WTC11 (cell line): ENCODE measurements around the gene OR10J4.

Source experiments
- CTCF ChIP-seq: fragments of 200-600 bp; IDR thresholded peaks from 2 replicates; pipeline ENCODE4 v1.8.0; 2022; ENCODE audit warnings: antibody characterized with exemption
- JUN ChIP-seq: sonication (generic); formaldehyde crosslinking; IDR thresholded peaks from 2 replicates; pipeline ENCODE4 v1.8.0; 2023; ENCODE audit warnings: mild to moderate bottlenecking, missing genetic modification reagents
- TCF7 ChIP-seq: sonication (generic); formaldehyde crosslinking; IDR thresholded peaks from 2 replicates; pipeline ENCODE4 v1.8.0; 2022; ENCODE audit warnings: mild to moderate bottlenecking, low read depth, missing genetic modification reagents, moderate library complexity
- USF1 ChIP-seq: sonication (generic); formaldehyde crosslinking; IDR thresholded peaks from 2 replicates; pipeline ENCODE4 v1.8.0; 2022; ENCODE audit warnings: mild to moderate bottlenecking, missing genetic modification reagents
- USF2 ChIP-seq: sonication (generic); formaldehyde crosslinking; IDR thresholded peaks from 2 replicates; pipeline ENCODE4 v1.8.1; 2023; ENCODE audit warnings: mild to moderate bottlenecking, missing genetic modification reagents, moderate library complexity
- TF ChIP-seq, protein P1 (sequence below): sonication (generic); formaldehyde crosslinking; conservative IDR thresholded peaks from 2 replicates; pipeline ENCODE4 v1.8.1; 2023; ENCODE audit warnings: mild to moderate bottlenecking, low read depth, missing genetic modification reagents, moderate library complexity

DNA sequence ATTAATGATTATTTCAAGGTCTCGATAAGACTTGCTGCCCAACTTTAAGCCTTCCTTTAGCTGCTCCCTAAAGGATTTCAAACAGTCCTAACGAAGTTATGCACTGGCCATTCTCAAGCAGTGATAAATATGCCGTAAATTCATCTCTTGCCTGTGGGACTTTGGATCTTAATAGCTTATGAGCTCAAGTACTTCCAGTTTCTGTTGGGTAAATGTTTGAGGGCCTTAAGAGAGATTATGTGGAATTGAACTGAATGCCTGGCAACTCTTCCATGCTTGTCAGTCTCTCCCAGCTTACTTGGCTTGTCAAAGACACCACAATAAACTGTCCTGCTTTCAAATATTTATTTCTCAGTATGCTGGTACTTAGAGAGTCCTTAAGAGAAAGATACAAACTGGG is 3.5 kb upstream of the OR10J4 start:
- TF ChIP-seq JUN (CRISPR knock-in tag) = no peak
- TF ChIP-seq, protein P1, sequence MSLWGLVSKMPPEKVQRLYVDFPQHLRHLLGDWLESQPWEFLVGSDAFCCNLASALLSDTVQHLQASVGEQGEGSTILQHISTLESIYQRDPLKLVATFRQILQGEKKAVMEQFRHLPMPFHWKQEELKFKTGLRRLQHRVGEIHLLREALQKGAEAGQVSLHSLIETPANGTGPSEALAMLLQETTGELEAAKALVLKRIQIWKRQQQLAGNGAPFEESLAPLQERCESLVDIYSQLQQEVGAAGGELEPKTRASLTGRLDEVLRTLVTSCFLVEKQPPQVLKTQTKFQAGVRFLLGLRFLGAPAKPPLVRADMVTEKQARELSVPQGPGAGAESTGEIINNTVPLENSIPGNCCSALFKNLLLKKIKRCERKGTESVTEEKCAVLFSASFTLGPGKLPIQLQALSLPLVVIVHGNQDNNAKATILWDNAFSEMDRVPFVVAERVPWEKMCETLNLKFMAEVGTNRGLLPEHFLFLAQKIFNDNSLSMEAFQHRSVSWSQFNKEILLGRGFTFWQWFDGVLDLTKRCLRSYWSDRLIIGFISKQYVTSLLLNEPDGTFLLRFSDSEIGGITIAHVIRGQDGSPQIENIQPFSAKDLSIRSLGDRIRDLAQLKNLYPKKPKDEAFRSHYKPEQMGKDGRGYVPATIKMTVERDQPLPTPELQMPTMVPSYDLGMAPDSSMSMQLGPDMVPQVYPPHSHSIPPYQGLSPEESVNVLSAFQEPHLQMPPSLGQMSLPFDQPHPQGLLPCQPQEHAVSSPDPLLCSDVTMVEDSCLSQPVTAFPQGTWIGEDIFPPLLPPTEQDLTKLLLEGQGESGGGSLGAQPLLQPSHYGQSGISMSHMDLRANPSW = no peak
- no peak for TF ChIP-seq TCF7 (CRISPR knock-in tag)
- TF ChIP-seq CTCF = no peak
- TF ChIP-seq USF1 (CRISPR knock-in tag) = no peak
- TF ChIP-seq USF2 = no peak
